ENCODE results near the gene MIA3.
"Not testable (repeated sequence)": the region's sequence is repeated elsewhere in the genome, so short reads cannot be mapped to it uniquely, and the experiment has no call there.

The MIA3 gene

GRCh38 chr1:222665964-222666363 is 48.1 kb downstream of the MIA3 start:
- DNase-seq: no peak

- not testable (repeated sequence) for DNase-seq
These were observed 50.3 kb downstream of the MIA3 start for GRCh38 chr1:222668184-222668583.

GRCh38 chr1:222669107-222669506 is 51.2 kb downstream of the MIA3 start:
- not testable (repeated sequence) for DNase-seq

DNA sequence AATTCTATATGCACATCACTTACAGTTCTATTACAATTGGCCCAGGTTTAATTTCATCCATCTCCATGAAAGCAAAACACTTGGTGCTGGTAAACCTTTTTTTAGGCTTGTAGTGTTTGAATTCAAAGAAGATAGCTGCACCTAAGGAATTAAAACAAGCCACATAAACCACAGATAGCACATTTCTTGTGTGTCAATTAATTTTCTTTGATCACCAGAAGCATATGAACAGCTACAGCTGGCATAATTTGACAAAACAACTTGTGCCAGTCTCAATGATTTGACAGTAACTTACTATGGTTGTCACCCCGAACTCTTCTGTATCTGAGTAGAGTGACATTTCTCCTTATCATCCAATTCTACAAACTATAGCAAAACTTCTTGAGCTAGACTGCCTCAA is 52.2 kb downstream of the MIA3 start:
- no peak for DNase-seq

DNA sequence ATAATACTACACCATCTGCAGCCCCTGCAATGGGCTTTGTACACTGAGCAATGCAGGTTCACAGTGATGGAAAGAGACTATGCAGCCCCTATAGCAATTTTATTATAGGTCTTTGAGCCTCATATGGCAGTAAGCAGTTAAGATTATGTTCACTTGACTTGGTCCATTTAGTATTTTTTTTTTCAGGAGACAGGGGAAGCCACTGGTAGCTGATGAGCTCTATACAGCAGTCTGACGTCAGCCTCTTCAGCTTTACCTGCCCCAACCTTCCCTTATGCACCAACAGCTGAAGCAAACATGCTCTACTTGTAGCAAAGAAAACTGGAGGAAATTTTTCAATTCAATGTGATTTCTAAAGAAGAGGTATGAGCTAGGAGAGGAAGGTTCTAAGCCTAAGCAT is 62.2 kb downstream of the MIA3 start:
- DNase-seq: no peak

DNA sequence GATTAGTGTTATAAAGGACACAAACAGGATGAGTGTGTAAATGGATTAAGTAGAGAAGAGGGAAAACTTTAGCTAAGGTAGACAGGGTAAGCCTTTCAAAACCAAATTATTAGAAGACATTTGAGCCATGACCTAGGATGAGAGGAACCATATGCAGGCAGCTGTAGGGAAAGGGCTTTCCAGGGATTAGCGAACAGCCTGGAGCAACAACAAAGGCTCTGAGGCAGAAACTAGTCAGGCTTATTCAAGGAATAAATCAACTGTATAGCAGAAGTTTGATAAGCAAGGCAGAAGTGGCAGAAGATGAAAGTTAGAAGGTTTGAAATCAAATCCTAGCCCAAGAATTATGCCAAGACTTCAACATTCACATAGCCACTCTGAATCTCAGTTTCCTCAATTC is 73.1 kb downstream of the MIA3 start:
- DNase-seq: no peak

DNA sequence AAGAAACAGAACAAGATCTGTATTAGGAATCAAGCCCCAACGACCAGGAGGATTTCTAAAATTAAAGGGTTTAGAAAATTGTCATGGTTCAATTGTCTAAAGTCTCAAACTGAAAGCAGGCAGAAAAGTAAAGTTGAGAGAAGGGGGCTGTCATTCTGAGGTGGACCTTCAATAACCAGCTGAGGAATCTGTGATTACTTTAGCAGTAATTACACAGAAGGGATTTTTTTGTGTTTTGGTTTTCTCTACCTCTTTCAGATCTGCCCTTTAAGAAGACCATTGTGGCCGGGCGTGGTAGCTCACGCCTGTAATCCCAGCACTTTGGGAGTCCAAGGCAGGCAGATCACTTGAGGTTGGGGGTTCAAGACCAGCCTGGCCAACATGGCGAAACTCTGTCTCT is 77.0 kb downstream of the MIA3 start:
- no peak for DNase-seq

DNA sequence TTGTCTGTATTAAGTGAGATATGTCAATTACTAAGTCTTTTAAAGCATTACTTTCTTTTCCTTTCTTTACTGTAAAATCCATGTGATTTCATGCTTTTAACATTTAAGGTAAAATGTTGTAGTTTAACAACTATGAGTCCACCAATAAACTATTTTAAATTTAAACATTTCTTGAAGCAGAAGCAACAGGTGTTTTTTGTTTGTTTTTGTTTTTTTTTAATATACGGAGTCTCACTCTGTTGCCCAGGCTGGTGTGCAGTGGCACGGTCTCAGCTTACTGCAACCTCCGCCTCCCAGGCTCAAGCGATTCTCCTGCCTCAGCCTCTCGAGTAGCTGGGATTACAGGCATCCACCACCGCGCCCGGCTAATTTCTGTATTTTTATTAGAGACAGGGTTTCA is 78.8 kb downstream of the MIA3 start:
- no peak for DNase-seq

DNA sequence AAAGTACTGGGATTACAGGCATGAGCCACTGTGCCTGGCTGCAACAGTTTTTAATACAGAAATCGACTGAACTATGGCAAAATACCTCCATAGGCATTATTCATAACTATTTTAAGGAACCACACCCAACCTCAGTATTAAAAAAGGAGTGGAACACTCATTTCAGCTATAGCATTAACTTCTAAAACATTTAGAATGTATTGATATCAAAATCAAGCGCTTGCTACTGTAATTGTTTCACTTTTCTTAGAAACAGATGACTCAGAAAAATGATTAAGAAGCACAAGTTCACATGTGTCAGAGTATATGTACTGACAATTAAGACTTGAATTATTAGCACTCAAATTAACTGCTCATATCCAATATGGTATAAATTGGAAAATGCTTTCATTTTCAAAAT is 79.3 kb downstream of the MIA3 start:
- peak; percentile 13 for DNase-seq

DNA sequence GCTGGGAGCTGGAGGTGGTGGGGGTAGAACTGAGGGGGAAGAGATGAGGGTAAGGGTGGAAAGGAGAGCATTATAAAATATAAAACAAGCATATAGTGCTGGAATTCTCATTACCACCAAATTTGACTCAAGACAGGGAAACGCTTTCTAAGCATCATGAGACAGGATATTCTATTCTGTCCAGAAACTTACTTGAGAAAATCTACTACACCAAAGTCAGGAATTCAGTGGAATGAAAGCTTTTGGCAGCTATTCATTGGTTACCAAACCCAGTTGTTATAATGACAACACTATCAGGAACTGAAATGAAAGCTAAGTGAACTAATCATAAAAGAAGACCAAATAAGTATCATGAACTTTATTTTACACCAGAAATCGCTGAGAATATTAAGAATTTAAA is 79.9 kb downstream of the MIA3 start:
- no peak for DNase-seq

GRCh38 chr1:222702210-222702609 is 84.3 kb downstream of the MIA3 start:
- no peak for DNase-seq

- no peak for DNase-seq
These were observed 86.4 kb downstream of the MIA3 start for GRCh38 chr1:222704260-222704659.

- DNase-seq: no peak
These were observed 88.9 kb downstream of the MIA3 start for GRCh38 chr1:222706815-222707214.

- DNase-seq: no peak
These were observed 91.8 kb downstream of the MIA3 start for GRCh38 chr1:222709700-222710153.

DNA sequence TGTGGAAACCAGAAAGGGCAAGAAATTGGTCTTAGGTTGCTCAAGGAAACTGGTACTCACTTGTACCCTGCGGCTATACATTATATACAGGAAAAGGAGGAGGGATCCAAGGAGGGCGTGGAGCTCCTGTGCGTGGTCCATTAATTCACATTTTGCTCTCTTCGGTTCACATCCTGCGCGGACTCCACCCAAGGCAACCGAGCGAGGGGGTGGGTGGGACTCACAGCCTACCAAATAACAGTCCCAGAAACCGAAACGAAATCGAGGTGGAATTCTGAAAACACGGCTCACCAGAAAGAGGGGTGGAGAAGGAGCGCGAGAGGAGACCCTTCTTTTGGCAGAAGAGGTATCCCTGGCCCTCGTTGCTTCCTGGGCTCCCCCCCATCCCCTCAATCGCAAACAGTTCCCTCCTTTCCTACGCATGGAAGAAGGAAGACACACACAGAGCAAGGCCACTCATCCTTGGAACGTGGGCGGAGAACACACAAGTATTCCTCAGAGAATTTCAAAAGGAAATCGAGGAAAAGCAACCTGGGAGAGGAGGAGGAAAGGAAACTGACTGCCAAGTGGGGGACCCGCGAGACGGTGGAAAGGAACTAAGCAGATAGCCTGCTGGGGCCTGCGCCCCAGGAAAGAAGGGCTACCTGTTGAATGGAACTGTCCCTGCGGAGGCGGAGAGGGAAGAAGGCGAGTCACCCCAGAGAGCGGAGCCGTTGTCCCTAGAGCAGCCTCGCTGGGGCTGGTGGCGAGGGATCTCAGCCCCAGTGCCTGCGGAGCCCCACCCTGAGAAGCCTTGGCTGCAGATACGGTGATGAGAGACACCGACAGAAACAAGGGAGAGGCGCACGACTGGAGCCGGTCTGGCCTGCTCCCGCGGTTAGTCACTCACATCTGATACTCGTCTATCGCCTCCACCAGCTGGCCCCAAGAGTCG is 93.7 kb downstream of the MIA3 start:
- DNase-seq: peak; percentile 83

- peak; percentile 88 for DNase-seq
These were observed 94.6 kb downstream of the MIA3 start, which contains the start of the genes AIDA and BROX for GRCh38 chr1:222712253-222713090. TSS of gene AIDA (minus strand) at chr1:222712491. CDS start at chr1:222712317, 174 bp downstream. TSS of gene BROX (plus strand) at chr1:222712564. CDS start at chr1:222715700, 3,136 bp downstream.

- DNase-seq: peak; percentile 96
These were observed 95.4 kb downstream of the MIA3 start for GRCh38 chr1:222713091-222713961.

DNA sequence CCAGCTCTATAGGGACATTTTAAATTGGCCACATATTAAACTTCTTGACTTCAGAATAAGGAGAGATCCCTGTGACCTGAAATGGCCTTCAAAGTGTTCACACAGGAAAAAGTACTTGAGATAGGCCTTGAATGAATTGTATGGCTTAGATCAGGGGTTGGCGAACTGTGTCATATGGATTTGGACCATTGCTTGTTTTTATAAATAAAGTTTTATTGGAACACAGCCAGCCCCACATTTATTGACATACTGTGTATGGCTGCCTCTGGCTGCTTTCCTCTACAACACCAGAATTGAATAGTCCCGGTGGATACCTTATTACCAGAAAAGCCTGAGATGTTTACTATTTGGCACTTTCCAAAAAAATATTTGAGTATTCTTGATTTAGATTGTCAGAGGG is 98.5 kb downstream of the MIA3 start:
- DNase-seq: no peak

Measured in inflammatory macrophage treated with lipopolysaccharide for 4 hours (primary cell).